Smooth muscle cell (in vitro differentiated cells): ENCODE results near the gene CABP2. TPM values are rescaled to one million over a fixed set of nuclear protein-coding genes. Genes with fewer than 3 reads are reported as not detected.

ENCODE experiments used
- DNase-seq: peaks from one replicate; lab custom pipeline; 2025; ENCODE audit not compliant: unreplicated experiment; lab: John Stamatoyannopoulos, UW
- H2AFZ ChIP-seq: fragments of 200-600 bp; sonication (generic); 2 replicates; pipeline ENCODE4 v1.6.0; 2016; ENCODE audit warnings: antibody characterized with exemption, low read depth, mild to moderate bottlenecking
- H3F3A ChIP-seq: fragments of 200-600 bp; sonication (generic); 2 replicates; pipeline ENCODE4 v1.6.0; 2017; ENCODE audit warnings: antibody characterized with exemption, low read depth
- H3K27ac ChIP-seq: fragments of 200-600 bp; sonication (generic); 2 replicates; pipeline ENCODE4 v1.5.1; 2016; ENCODE audit warnings: low read depth, mild to moderate bottlenecking
- H3K27me3 ChIP-seq: fragments of 200-600 bp; sonication (generic); 2 replicates; pipeline ENCODE4 v1.6.1; 2016; ENCODE audit warnings: low read depth, mild to moderate bottlenecking
- H3K36me3 ChIP-seq: fragments of 200-600 bp; sonication (generic); 2 replicates; pipeline ENCODE4 v1.5.1; 2016; ENCODE audit warnings: low read depth
- H3K4me1 ChIP-seq: fragments of 200-600 bp; sonication (generic); 2 replicates; pipeline ENCODE4 v1.5.1; 2016; ENCODE audit warnings: low read depth
- H3K4me2 ChIP-seq: fragments of 200-600 bp; sonication (generic); 2 replicates; pipeline ENCODE4 v1.6.0; 2016; ENCODE audit warnings: mild to moderate bottlenecking
- H3K4me3 ChIP-seq: fragments of 200-600 bp; sonication (generic); 2 replicates; pipeline ENCODE4 v1.5.1; 2016; ENCODE audit warnings: mild to moderate bottlenecking
- H3K79me2 ChIP-seq: fragments of 200-600 bp; sonication (generic); 2 replicates; pipeline ENCODE4 v1.6.0; 2016; ENCODE audit warnings: low read depth, mild to moderate bottlenecking
- H3K9ac ChIP-seq: fragments of 200-600 bp; sonication (generic); 2 replicates; pipeline ENCODE4 v1.6.0; 2016; ENCODE audit warnings: low read depth
- H3K9me3 ChIP-seq: fragments of 200-600 bp; sonication (generic); replicated peaks from 2 replicates; pipeline ENCODE4 v1.5.1; 2016; ENCODE audit warnings: low read depth
- H4K20me1 ChIP-seq: fragments of 200-600 bp; sonication (generic); 2 replicates; pipeline ENCODE4 v1.6.0; 2016; ENCODE audit warnings: low read depth
- WGBS: methylation state at CpG from one replicate; pipeline ENCODE4 v1.1.7; 2016; ENCODE audit warnings: low lambda C conversion rate; 5-methylcytosine and 5-hydroxymethylcytosine counted together
- polyA plus RNA-seq: library from polyadenylated mRNA; unstranded; fragments of >200 nt; fragmentation: Nextera tagmentation; extraction: Ambion mirVana; gene quantifications from 2 replicates; pipeline ENCODE4 v1.2.1, GENCODE V29; 2016
- total RNA-seq: library from RNA; depleted of rRNA; stranded (reverse); fragments of >200 nt; gene quantifications from 2 replicates; pipeline ENCODE4 v1.2.3, GENCODE V29; 2014
- TF ChIP-seq, protein P1 (sequence below): fragments of 200-600 bp; sonication (generic); IDR thresholded peaks from 2 replicates; pipeline ENCODE4 v1.5.1; 2017; ENCODE audit warnings: borderline replicate concordance, mild to moderate bottlenecking, antibody characterized with exemption; ENCODE audit not compliant: insufficient read depth, poor library complexity, severe bottlenecking

CABP2 gene
- total and polyA plus RNA-seq, 2 experiments from 2014 or later = not detected

DNA sequence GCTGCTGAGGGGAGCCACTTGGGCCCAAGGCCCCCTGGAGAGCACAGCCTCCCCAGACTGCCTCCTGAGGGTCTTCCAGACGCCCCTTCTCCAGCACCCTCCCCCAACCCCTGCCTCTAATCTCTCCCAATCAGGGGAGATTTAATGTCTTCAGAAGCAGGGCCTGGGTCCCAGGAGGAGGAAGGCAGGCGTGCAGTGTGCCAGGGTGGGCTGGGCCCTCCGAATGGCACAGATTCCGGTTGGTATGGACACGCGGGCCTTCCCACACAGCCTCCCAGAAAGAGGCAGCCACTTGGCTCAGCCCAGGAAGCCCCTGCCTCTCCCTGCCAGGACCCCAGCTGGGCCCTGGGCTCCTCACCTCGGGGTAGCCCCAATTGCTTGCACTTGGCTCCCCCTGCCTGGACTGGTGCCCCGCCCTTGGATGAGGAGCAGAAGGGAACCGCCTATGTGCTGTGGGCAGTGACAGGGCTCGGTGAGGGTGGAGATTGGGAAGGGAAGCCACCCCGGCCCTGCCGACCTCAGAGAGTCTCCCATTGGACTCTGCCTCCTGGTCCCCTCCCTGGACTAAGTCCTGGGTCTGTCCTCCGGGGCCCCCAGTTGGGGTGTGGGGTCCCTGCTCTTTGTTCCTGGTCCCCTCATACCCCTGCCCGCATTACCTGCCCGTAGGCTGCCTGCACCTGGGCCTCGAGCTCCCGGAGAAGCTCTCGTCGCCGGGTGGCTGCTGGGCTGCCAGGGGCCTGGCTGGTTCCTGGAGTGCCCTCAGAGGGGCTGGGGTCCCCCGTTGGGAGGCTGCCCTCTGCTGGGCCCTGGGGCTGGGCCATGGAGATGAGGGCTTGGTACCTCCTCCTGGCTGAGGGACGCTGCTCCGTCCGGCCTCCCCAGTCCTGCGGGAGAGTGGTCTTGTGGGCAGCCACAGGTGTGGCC lies 572 bp upstream of the CABP2 start:
- WGBS = 90% methylated on average over 24 of the region's 25 CpGs

DNA sequence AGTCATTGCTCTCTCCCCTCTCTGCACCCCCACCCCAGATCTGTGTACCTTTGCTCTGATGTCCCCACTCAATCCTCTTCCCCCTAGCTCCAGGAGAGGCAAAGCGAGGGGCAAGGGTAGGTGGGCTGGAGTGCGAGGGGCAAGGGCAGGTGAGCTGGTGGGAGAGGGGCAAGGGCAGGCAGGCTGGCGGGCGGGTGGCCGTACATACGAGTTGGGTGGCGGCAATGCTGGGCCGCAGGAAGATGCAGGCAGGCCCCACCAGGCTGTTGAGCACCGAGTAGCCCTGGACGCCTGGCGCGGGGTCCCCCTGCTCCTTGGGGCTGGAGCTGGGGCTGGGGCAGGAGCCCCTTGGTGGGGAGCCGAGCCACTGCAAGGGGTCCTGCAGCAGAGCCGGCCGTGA lies 908 bp downstream of the CABP2 start:
- Histone ChIP-seq H3K27ac (no peak overlapping the region), H3K36me3 (no peaks in the 10 kb centered on the region), H3K79me2 (no peaks in the 10 kb centered on the region), H3K9ac (no peak overlapping the region), H3K9me3 (no peaks in the 10 kb centered on the region), H3K27me3 (no peaks in the 10 kb centered on the region), H3K4me2 (no peak overlapping the region), H3K4me1 (no peaks in the 10 kb centered on the region), H2AFZ (no peak overlapping the region), H3F3A (no peaks in the 10 kb centered on the region), H3K4me3 (no peak overlapping the region), H4K20me1 (no peaks in the 10 kb centered on the region)
- no peak for DNase-seq
- TF ChIP-seq, protein P1, sequence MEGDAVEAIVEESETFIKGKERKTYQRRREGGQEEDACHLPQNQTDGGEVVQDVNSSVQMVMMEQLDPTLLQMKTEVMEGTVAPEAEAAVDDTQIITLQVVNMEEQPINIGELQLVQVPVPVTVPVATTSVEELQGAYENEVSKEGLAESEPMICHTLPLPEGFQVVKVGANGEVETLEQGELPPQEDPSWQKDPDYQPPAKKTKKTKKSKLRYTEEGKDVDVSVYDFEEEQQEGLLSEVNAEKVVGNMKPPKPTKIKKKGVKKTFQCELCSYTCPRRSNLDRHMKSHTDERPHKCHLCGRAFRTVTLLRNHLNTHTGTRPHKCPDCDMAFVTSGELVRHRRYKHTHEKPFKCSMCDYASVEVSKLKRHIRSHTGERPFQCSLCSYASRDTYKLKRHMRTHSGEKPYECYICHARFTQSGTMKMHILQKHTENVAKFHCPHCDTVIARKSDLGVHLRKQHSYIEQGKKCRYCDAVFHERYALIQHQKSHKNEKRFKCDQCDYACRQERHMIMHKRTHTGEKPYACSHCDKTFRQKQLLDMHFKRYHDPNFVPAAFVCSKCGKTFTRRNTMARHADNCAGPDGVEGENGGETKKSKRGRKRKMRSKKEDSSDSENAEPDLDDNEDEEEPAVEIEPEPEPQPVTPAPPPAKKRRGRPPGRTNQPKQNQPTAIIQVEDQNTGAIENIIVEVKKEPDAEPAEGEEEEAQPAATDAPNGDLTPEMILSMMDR = no peak
- WGBS = 96% methylated on average over 14 of the region's 15 CpGs

More for the DNA sequence above, 572 bp upstream of the CABP2 start:
- Histone ChIP-seq H3K4me3 (no peak overlapping the region), H3K9ac (no peak overlapping the region), H3K27me3 (no peaks in the 10 kb centered on the region), H4K20me1 (no peaks in the 10 kb centered on the region), H2AFZ (no peak overlapping the region), H3K27ac (no peak overlapping the region), H3K4me2 (no peak overlapping the region), H3K79me2 (no peaks in the 10 kb centered on the region), H3K9me3 (no peaks in the 10 kb centered on the region), H3F3A (no peaks in the 10 kb centered on the region), H3K36me3 (no peaks in the 10 kb centered on the region), H3K4me1 (no peaks in the 10 kb centered on the region)
- DNase-seq = no peak
- TF ChIP-seq, protein P1 = no peak

DNA sequence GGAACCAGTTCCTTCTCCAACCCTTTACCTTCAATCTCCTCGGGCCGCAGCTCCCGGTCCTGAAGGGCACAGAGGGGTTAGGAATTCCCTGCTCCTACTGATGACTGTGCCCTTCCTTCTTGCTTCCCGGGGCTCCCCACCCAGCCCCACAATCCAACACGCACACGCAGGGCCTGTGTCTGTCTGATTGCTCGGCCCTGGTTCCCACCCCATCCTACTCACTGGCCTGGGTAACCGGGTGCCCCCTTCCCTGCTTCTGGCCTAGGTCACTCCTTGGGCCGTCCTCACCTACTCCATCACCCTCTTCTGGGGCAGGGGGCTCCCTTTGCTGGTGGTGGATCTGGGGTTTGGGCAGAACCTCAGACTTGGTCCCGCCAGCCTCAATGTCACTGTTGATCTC lies 1.3 kb downstream of the CABP2 start:
- 82% methylated on average over 8 of the region's 10 CpGs for WGBS
- TF ChIP-seq, protein P1 = no peak
- DNase-seq = no peak
- Histone ChIP-seq H3K4me3 (no peak overlapping the region), H4K20me1 (no peaks in the 10 kb centered on the region), H3K36me3 (no peaks in the 10 kb centered on the region), H2AFZ (no peak overlapping the region), H3K4me1 (no peaks in the 10 kb centered on the region), H3K27me3 (no peaks in the 10 kb centered on the region), H3F3A (no peaks in the 10 kb centered on the region), H3K79me2 (no peaks in the 10 kb centered on the region), H3K4me2 (no peak overlapping the region), H3K9ac (no peak overlapping the region), H3K9me3 (no peaks in the 10 kb centered on the region), H3K27ac (no peak overlapping the region)
